GM06990 (cell line): ENCODE measurements around the gene TBC1D17.

ENCODE experiments used
- DNase-seq: peaks from one replicate; pipeline ENCODE4 v3.0.0-alpha.2; 2011; ENCODE audit not compliant: insufficient read length; ENCODE audit errors: extremely low read depth
- H3K27me3 ChIP-seq: replicated peaks from 2 replicates; pipeline ENCODE4 v1.6.0; 2011; ENCODE audit warnings: low read length; ENCODE audit not compliant: control insufficient read depth, insufficient read depth
- H3K36me3 ChIP-seq: 2 replicates; pipeline ENCODE4 v1.5.1; 2011; ENCODE audit warnings: low read length; ENCODE audit not compliant: control insufficient read depth, insufficient read depth
- H3K4me3 ChIP-seq: replicated peaks from 2 replicates; pipeline ENCODE4 v1.5.1; 2011; ENCODE audit warnings: low read depth, mild to moderate bottlenecking, control low read depth, low read length
- CTCF ChIP-seq: IDR thresholded peaks from 2 replicates; pipeline ENCODE4 v1.5.1; 2011; ENCODE audit warnings: low read length, control low read depth, mild to moderate bottlenecking, inconsistent platforms; ENCODE audit not compliant: insufficient read depth, poor library complexity, severe bottlenecking

The TBC1D17 gene

GRCh38 chr19:49891393-49891792 lies 13.9 kb downstream of the TBC1D17 start:
- Histone ChIP-seq H3K4me3 (no peak overlapping the region), H3K36me3 (peaks cover 29% of the 10 kb centered on the region), H3K27me3 (no peaks in the 10 kb centered on the region)
- no peak for TF ChIP-seq CTCF
- no peak for DNase-seq

- H3K4me3 ChIP-seq = peak overlapping the region; percentile 49
- DNase-seq = no peak
- H3K27me3 ChIP-seq = no peaks in the 10 kb centered on the region
- TF ChIP-seq CTCF = no peak
- peaks cover 29% of the 10 kb centered on the region for H3K36me3 ChIP-seq
Measured at GRCh38 chr19:49892716-49893115, 15.2 kb downstream of the TBC1D17 start.

GRCh38 chr19:49894011-49894664 lies 16.6 kb downstream of the TBC1D17 start:
- Histone ChIP-seq H3K27me3 (no peaks in the 10 kb centered on the region), H3K4me3 (peak overlapping the region; percentile 80), H3K36me3 (peaks cover 27% of the 10 kb centered on the region)
- no peak for DNase-seq
- no peak for TF ChIP-seq CTCF

GRCh38 chr19:49894879-49895565 lies 17.5 kb downstream of the TBC1D17 start:
- peaks cover 19% of the 10 kb centered on the region for H3K36me3 ChIP-seq
- H3K27me3 ChIP-seq = no peaks in the 10 kb centered on the region
- peak overlapping the region; percentile 80 for H3K4me3 ChIP-seq
- no peak for TF ChIP-seq CTCF
- DNase-seq = no peak

- DNase-seq = no peak
- Histone ChIP-seq H3K4me3 (peak overlapping the region; percentile 80), H3K36me3 (peaks cover 15% of the 10 kb centered on the region), H3K27me3 (no peaks in the 10 kb centered on the region)
- TF ChIP-seq CTCF = peak; percentile 4
Measured at GRCh38 chr19:49895566-49896297, 18.2 kb downstream of the TBC1D17 start.
